Measurements from ENCODE around the gene SLC23A1.
"Not testable (repeated sequence)": the region's sequence is repeated elsewhere in the genome, so short reads cannot be mapped to it uniquely, and the experiment has no call there.

The SLC23A1 gene

GRCh38 chr5:139383275-139383992, at the start of gene SLC23A1:
SLC23A1 (minus strand) TSS chr5:139383297; CDS start chr5:139383253, 44 bp downstream.
- DNase-seq (ENCODE audit: low read depth), result no peak

- DNase-seq (ENCODE audit: low read depth), result no peak
Measured at GRCh38 chr5:139431706-139432105, 48.6 kb upstream of the SLC23A1 start.

GRCh38 chr5:139430015-139430414, 46.9 kb upstream of the SLC23A1 start:
- no peak for DNase-seq (ENCODE audit: low read depth)

- no peak for DNase-seq (ENCODE audit: low read depth)
Measured at GRCh38 chr5:139426203-139426885, 43.2 kb upstream of the SLC23A1 start.

- no peak for DNase-seq (ENCODE audit: low read depth)
Measured at GRCh38 chr5:139425497-139425896, 42.4 kb upstream of the SLC23A1 start.

- no peak for DNase-seq (ENCODE audit: low read depth)
Measured at GRCh38 chr5:139422307-139422893, 39.3 kb upstream of the SLC23A1 start.

GRCh38 chr5:139419226-139420192, 36.4 kb upstream of the SLC23A1 start:
- DNase-seq (ENCODE audit: low read depth), result no peak

GRCh38 chr5:139418793-139419192, 35.7 kb upstream of the SLC23A1 start:
- DNase-seq (ENCODE audit: low read depth), result no peak

- DNase-seq (ENCODE audit: low read depth), result no peak
Measured at GRCh38 chr5:139417214-139417613, 34.1 kb upstream of the SLC23A1 start.

- no peak for DNase-seq (ENCODE audit: low read depth)
Measured at GRCh38 chr5:139416651-139417050, 33.6 kb upstream of the SLC23A1 start.

GRCh38 chr5:139415869-139416268, 32.8 kb upstream of the SLC23A1 start:
- DNase-seq (ENCODE audit: low read depth), result no peak

GRCh38 chr5:139415221-139415861, 32.2 kb upstream of the SLC23A1 start:
- DNase-seq (ENCODE audit: low read depth), result no peak

GRCh38 chr5:139414581-139415130, 31.6 kb upstream of the SLC23A1 start:
- no peak for DNase-seq (ENCODE audit: low read depth)

GRCh38 chr5:139413963-139414362, 30.9 kb upstream of the SLC23A1 start:
- DNase-seq (ENCODE audit: low read depth), result no peak

- DNase-seq (ENCODE audit: low read depth), result no peak
Measured at GRCh38 chr5:139413153-139413552, 30.1 kb upstream of the SLC23A1 start.

GRCh38 chr5:139410993-139411828, 28.1 kb upstream of the SLC23A1 start:
- no peak for DNase-seq (ENCODE audit: low read depth)

GRCh38 chr5:139410121-139410992, 27.3 kb upstream of the SLC23A1 start:
- no peak for DNase-seq (ENCODE audit: low read depth)

GRCh38 chr5:139409116-139409515, 26.0 kb upstream of the SLC23A1 start:
- not testable (repeated sequence) for DNase-seq (ENCODE audit: low read depth)

GRCh38 chr5:139408191-139408590, 25.1 kb upstream of the SLC23A1 start:
- no peak for DNase-seq (ENCODE audit: low read depth)
